ENCODE results near the gene FAR2.

DNA sequence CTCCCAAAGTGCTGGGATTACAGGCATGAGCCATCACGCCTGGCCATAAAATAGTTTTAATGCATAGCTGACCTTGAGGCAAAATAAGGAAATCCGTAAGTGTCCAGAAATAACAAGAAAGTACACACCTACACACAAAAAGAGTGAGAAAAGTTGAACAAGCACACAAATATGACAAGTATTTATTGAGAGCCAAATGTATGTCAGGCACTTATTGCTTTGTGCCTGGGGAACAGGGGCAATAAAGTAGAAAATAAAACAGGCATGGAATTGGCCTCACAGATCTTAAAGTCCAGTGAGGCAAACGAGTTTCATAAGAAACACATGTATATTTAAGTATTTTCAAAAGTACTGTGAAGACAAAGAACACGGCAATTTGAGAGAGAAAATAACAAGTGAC is 128.2 kb downstream of the FAR2 start:
- TF ChIP-seq, protein P1, sequence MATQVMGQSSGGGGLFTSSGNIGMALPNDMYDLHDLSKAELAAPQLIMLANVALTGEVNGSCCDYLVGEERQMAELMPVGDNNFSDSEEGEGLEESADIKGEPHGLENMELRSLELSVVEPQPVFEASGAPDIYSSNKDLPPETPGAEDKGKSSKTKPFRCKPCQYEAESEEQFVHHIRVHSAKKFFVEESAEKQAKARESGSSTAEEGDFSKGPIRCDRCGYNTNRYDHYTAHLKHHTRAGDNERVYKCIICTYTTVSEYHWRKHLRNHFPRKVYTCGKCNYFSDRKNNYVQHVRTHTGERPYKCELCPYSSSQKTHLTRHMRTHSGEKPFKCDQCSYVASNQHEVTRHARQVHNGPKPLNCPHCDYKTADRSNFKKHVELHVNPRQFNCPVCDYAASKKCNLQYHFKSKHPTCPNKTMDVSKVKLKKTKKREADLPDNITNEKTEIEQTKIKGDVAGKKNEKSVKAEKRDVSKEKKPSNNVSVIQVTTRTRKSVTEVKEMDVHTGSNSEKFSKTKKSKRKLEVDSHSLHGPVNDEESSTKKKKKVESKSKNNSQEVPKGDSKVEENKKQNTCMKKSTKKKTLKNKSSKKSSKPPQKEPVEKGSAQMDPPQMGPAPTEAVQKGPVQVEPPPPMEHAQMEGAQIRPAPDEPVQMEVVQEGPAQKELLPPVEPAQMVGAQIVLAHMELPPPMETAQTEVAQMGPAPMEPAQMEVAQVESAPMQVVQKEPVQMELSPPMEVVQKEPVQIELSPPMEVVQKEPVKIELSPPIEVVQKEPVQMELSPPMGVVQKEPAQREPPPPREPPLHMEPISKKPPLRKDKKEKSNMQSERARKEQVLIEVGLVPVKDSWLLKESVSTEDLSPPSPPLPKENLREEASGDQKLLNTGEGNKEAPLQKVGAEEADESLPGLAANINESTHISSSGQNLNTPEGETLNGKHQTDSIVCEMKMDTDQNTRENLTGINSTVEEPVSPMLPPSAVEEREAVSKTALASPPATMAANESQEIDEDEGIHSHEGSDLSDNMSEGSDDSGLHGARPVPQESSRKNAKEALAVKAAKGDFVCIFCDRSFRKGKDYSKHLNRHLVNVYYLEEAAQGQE (IDR thresholded peaks at IDR 0.05): no peak
- no peak for TF ChIP-seq TAF1 (conservative IDR thresholded peaks at IDR 0.05)
